Measurements from ENCODE around the gene TOPAZ1. TPM values are rescaled to one million over a fixed set of nuclear protein-coding genes. Genes with fewer than 3 reads are reported as not detected.

The TOPAZ1 gene
- total RNA-seq, 4 donors from 2014 or later = not detected

GRCh38 chr3:44292276-44292675 is 50.6 kb downstream of the TOPAZ1 start:
- no peak for TF ChIP-seq POLR2A (IDR thresholded peaks at IDR 0.05)
- TF ChIP-seq CTCF (IDR thresholded peaks at IDR 0.05) = no peak
- no peak overlapping the region for H3K27ac ChIP-seq
- H3K4me1 ChIP-seq = no peaks in the 10 kb centered on the region
- H3K9me3 ChIP-seq = no peaks in the 10 kb centered on the region
- no peaks in the 10 kb centered on the region for H3K36me3 ChIP-seq
- ATAC-seq = no peak
- no peaks in the 10 kb centered on the region for H3K27me3 ChIP-seq
- 72 to 84% methylated on average over 2 of the region's 2 CpGs for WGBS, 2 donors (ENCODE audit: low coverage in 1 of 2)
- H3K4me3 ChIP-seq = no peak overlapping the region

GRCh38 chr3:44292947-44293346 is 51.3 kb downstream of the TOPAZ1 start:
- no peaks in the 10 kb centered on the region for H3K4me1 ChIP-seq
- no peaks in the 10 kb centered on the region for H3K36me3 ChIP-seq
- no peak for TF ChIP-seq CTCF (IDR thresholded peaks at IDR 0.05)
- no peak for TF ChIP-seq POLR2AphosphoS5 (IDR thresholded peaks at IDR 0.05)
- TF ChIP-seq POLR2A (IDR thresholded peaks at IDR 0.05) = no peak
- no peak for TF ChIP-seq EP300 (IDR thresholded peaks at IDR 0.05)
- no peak for ATAC-seq
- no peaks in the 10 kb centered on the region for H3K27me3 ChIP-seq
- no peaks in the 10 kb centered on the region for H3K9me3 ChIP-seq
- 81 to 91% methylated on average over 1 of the region's 1 CpG for WGBS, 2 donors (ENCODE audit: low coverage in 1 of 2)
- no peak overlapping the region for H3K27ac ChIP-seq
- no peak overlapping the region for H3K4me3 ChIP-seq

GRCh38 chr3:44297255-44297654 is 55.6 kb downstream of the TOPAZ1 start:
- no peak for TF ChIP-seq EP300 (IDR thresholded peaks at IDR 0.05)
- no peak for TF ChIP-seq POLR2A (IDR thresholded peaks at IDR 0.05)
- TF ChIP-seq POLR2AphosphoS5 (IDR thresholded peaks at IDR 0.05) = no peak
- Histone ChIP-seq H3K27ac (no peak overlapping the region), H3K4me3 (no peak overlapping the region), H3K27me3 (no peaks in the 10 kb centered on the region), H3K4me1 (no peaks in the 10 kb centered on the region), H3K36me3 (no peaks in the 10 kb centered on the region), H3K9me3 (no peaks in the 10 kb centered on the region)
- no peak for ATAC-seq

- Histone ChIP-seq H3K9me3 (no peaks in the 10 kb centered on the region), H3K36me3 (no peaks in the 10 kb centered on the region), H3K27ac (no peak overlapping the region), H3K4me3 (no peak overlapping the region), H3K27me3 (no peaks in the 10 kb centered on the region), H3K4me1 (no peaks in the 10 kb centered on the region)
- 72 to 100% methylated on average over 1 to 2 of the region's 3 CpGs for WGBS, 2 donors (ENCODE audit: low coverage in 1 of 2)
- TF ChIP-seq POLR2A (IDR thresholded peaks at IDR 0.05) = no peak
- TF ChIP-seq CTCF (IDR thresholded peaks at IDR 0.05) = no peak
- no peak for TF ChIP-seq POLR2AphosphoS5 (IDR thresholded peaks at IDR 0.05)
- ATAC-seq = no peak
These were observed 60.1 kb downstream of the TOPAZ1 start for GRCh38 chr3:44301746-44302145.

GRCh38 chr3:44309500-44309899 is 67.8 kb downstream of the TOPAZ1 start:
- H3K27me3 ChIP-seq = no peaks in the 10 kb centered on the region
- H3K36me3 ChIP-seq = no peaks in the 10 kb centered on the region
- no peaks in the 10 kb centered on the region for H3K9me3 ChIP-seq
- no peak for ATAC-seq
- no peak overlapping the region for H3K4me3 ChIP-seq
- no peaks in the 10 kb centered on the region for H3K4me1 ChIP-seq
- no peak for TF ChIP-seq POLR2AphosphoS5 (IDR thresholded peaks at IDR 0.05)
- TF ChIP-seq EP300 (IDR thresholded peaks at IDR 0.05) = no peak
- TF ChIP-seq POLR2A (IDR thresholded peaks at IDR 0.05) = no peak
- TF ChIP-seq CTCF (IDR thresholded peaks at IDR 0.05) = no peak
- H3K27ac ChIP-seq = no peak overlapping the region

- Histone ChIP-seq H3K4me1 (no peaks in the 10 kb centered on the region), H3K27me3 (peaks cover 14% of the 10 kb centered on the region), H3K27ac (no peak overlapping the region), H3K9me3 (no peaks in the 10 kb centered on the region), H3K4me3 (no peak overlapping the region), H3K36me3 (no peaks in the 10 kb centered on the region)
- no peak for ATAC-seq
- 57 to 66% methylated on average over 5 to 6 of the region's 8 CpGs for WGBS, 2 donors (ENCODE audit: low coverage in 1 of 2)
- TF ChIP-seq POLR2A (IDR thresholded peaks at IDR 0.05) = no peak
These were observed 77.2 kb downstream of the TOPAZ1 start for GRCh38 chr3:44318891-44319311.
